K562 (cell line): ENCODE data around the gene HSD3B7. TPM values are rescaled to one million over a fixed set of nuclear protein-coding genes. Genes with fewer than 3 reads are reported as not detected.

Experiments used
- FOXA1 ChIP-seq: fragments of 450-650 bp; IDR thresholded peaks from 2 replicates; pipeline ENCODE4 v1.6.1; 2016; ENCODE audit warnings: mild to moderate bottlenecking, borderline replicate concordance
- GTF3C2 ChIP-seq: IDR thresholded peaks from 3 replicates; pipeline ENCODE4 v1.6.1; 2011; ENCODE audit warnings: borderline replicate concordance, mild to moderate bottlenecking, moderate library complexity; ENCODE audit not compliant: insufficient read length; ENCODE audit errors: extremely low read depth
- HDAC2 ChIP-seq: fragments of 450-650 bp; IDR thresholded peaks from 2 replicates; pipeline ENCODE4 v1.6.1; 2016; ENCODE audit warnings: mild to moderate bottlenecking
- NELFE ChIP-seq: IDR thresholded peaks from 2 replicates; pipeline ENCODE4 v1.6.1; 2011; ENCODE audit warnings: mild to moderate bottlenecking; ENCODE audit not compliant: insufficient read depth, insufficient read length
- NFIX ChIP-seq: fragments of 250-450 bp; sonication (Bioruptor Pico); IDR thresholded peaks from 2 replicates; pipeline ENCODE4 v1.4.0; 2020; ENCODE audit warnings: low read depth, mild to moderate bottlenecking, moderate library complexity
- NUFIP1 ChIP-seq: fragments of 450-650 bp; IDR thresholded peaks from 2 replicates; pipeline ENCODE4 v1.6.1; 2018; ENCODE audit not compliant: partially characterized antibody
- POU5F1 ChIP-seq: fragments of 150-350 bp; IDR thresholded peaks from 2 replicates; pipeline ENCODE4 v1.6.1; 2014; ENCODE audit warnings: borderline replicate concordance, low read length, low read depth, mild to moderate bottlenecking; ENCODE audit not compliant: partially characterized antibody
- RBM25 ChIP-seq: fragments of 200-400 bp; formaldehyde crosslinking; IDR thresholded peaks from 2 replicates; pipeline ENCODE4 v1.6.1; 2018; ENCODE audit warnings: low read length, low read depth, moderate library complexity; ENCODE audit not compliant: severe bottlenecking
- SETDB1 ChIP-seq: IDR thresholded peaks from one replicate; pipeline ENCODE4 v1.6.1; 2012; ENCODE audit warnings: low read length, control low read depth, inconsistent platforms
- TAF15 ChIP-seq: fragments of 200-400 bp; formaldehyde crosslinking; IDR thresholded peaks from 2 replicates; pipeline ENCODE4 v1.6.1; 2017; ENCODE audit warnings: mild to moderate bottlenecking, low read depth, low read length, moderate library complexity
- XRCC4 ChIP-seq: IDR thresholded peaks from one replicate; pipeline ENCODE4 v1.6.1; 2011; ENCODE audit not compliant: insufficient read depth, insufficient read length; ENCODE audit errors: extremely low read depth
- ZNF124 ChIP-seq: sonication (generic); formaldehyde crosslinking; IDR thresholded peaks from 2 replicates; pipeline ENCODE4 v1.8.1; 2022; ENCODE audit warnings: missing genetic modification reagents
- ZNF143 ChIP-seq: sonication (generic); formaldehyde crosslinking; IDR thresholded peaks from 2 replicates; pipeline ENCODE4 v1.9.0; 2022; ENCODE audit warnings: mild to moderate bottlenecking, missing genetic modification reagents
- ZSCAN32 ChIP-seq: fragments of 450-650 bp; formaldehyde crosslinking; IDR thresholded peaks from 2 replicates; pipeline ENCODE4 v1.4.0; 2020; ENCODE audit warnings: mild to moderate bottlenecking, moderate library complexity
- polyA plus RNA-seq, 8 experiments: library from polyadenylated mRNA; depleted of rRNA in 4 of 8; stranded (reverse) in 5 of 8; unstranded in 3 of 8; fragments of >200 nt; fragmentation: Nextera tagmentation in 2 of 8; fragmentation: Illumina TruSeq in 1 of 8; extraction: Ambion mirVana in 2 of 8; extraction: Trizol in 1 of 8; gene quantifications; 2 replicates each; pipeline versions ENCODE4 v1.2.1 to v1.2.3, GENCODE V29; 2011 to 2014; ENCODE audit warnings: inconsistent platforms in 1 of 8, missing spikeins in 1 of 8
- total RNA-seq, 7 experiments: library from RNA; depleted of rRNA in 6 of 7; stranded (reverse); fragments of >200 nt in 6 of 7; fragmentation: Illumina TruSeq in 2 of 7; extraction: Trizol in 2 of 7; gene quantifications; 2 replicates each; pipeline versions ENCODE4 v1.2.1 to v1.2.3, GENCODE V29; 2011 to 2021; ENCODE audit warnings: low replicate concordance in 1 of 7
- TF ChIP-seq, protein P1 (sequence below), 2 experiments: fragments of 450-650 bp; IDR thresholded peaks; 2 replicates each; pipeline ENCODE4 v1.6.1; 2018; ENCODE audit warnings: mild to moderate bottlenecking in 2 of 2, low read depth in 1 of 2; ENCODE audit not compliant: partially characterized antibody in 2 of 2
- TF ChIP-seq, protein P2 (sequence below), 2 experiments: IDR thresholded peaks in 1 of 2; conservative IDR thresholded peaks in 1 of 2; 2 replicates each; pipeline ENCODE4 v1.6.1; 2016; ENCODE audit warnings: low read depth in 2 of 2, mild to moderate bottlenecking in 1 of 2, missing compliant biosample characterization in 1 of 2, missing genetic modification characterization in 1 of 2, moderate library complexity in 1 of 2

The HSD3B7 gene
- total and polyA plus RNA-seq, 9 of the 15 experiments (the other 6 are each of a cell fraction or from before 2014, with no cell fraction given) = 5.4 to 49.1 (median 23.0) TPM

DNA sequence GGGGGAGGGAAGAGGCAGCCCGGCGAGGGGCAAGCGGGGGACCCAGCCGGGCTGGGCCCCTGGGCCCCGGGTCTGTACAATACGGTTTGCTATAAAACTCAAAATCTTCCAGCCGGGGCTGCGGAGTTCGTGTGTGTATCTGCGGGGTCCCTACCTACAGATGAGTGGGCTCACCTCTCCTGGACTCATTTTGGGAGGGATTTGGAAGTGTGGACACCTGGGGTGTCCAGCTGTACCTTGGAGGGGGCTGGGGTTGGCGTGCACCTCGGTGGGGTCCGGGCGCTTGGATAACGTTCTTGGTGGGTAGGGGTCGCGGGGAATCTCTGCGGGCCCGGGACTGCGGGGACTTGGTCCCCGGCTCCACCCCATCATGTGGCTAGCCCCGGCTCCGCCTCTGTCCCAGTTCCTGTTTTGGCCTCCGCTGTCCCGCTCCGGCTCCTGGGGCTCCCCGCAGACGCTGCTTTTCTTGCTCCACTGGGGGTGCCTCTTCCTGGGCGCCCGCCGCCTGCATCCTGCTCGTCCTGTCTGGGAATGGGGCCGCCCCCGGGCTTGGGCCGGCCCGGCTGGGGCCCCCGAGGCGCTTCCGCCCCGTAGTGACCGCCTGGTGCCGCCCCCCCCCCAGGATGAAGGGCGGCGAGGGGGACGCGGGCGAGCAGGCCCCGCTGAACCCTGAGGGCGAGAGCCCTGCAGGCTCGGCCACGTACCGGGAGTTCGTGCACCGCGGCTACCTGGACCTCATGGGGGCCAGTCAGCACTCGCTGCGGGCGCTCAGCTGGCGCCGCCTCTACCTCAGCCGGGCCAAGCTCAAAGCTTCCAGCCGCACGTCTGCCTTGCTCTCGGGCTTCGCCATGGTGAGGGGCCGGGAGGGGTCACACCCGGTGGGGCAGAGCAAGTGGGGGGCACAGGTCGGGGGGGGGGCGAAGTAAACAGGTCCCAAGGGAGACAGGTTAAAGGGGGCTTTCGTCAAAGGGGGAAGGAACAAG is 36.0 kb upstream of the HSD3B7 start, which contains the start of gene ORAI3 (continued):
- TF ChIP-seq FOXA1 (no peak), ZNF124 (no peak), ZSCAN32 (CRISPR knock-in tag) (no peak), POU5F1 (no peak), GTF3C2 (no peak), ZNF143 (CRISPR knock-in tag) (no peak), SETDB1 (no peak), NUFIP1 (no peak), NELFE (no peak), TAF15 (no peak), HDAC2 (peak; percentile 18; the same call in 1 of the 2 replicates), RBM25 (no peak), NFIX (CRISPR knock-in tag) (no peak), XRCC4 (no peak)
- TF ChIP-seq, protein P1, sequence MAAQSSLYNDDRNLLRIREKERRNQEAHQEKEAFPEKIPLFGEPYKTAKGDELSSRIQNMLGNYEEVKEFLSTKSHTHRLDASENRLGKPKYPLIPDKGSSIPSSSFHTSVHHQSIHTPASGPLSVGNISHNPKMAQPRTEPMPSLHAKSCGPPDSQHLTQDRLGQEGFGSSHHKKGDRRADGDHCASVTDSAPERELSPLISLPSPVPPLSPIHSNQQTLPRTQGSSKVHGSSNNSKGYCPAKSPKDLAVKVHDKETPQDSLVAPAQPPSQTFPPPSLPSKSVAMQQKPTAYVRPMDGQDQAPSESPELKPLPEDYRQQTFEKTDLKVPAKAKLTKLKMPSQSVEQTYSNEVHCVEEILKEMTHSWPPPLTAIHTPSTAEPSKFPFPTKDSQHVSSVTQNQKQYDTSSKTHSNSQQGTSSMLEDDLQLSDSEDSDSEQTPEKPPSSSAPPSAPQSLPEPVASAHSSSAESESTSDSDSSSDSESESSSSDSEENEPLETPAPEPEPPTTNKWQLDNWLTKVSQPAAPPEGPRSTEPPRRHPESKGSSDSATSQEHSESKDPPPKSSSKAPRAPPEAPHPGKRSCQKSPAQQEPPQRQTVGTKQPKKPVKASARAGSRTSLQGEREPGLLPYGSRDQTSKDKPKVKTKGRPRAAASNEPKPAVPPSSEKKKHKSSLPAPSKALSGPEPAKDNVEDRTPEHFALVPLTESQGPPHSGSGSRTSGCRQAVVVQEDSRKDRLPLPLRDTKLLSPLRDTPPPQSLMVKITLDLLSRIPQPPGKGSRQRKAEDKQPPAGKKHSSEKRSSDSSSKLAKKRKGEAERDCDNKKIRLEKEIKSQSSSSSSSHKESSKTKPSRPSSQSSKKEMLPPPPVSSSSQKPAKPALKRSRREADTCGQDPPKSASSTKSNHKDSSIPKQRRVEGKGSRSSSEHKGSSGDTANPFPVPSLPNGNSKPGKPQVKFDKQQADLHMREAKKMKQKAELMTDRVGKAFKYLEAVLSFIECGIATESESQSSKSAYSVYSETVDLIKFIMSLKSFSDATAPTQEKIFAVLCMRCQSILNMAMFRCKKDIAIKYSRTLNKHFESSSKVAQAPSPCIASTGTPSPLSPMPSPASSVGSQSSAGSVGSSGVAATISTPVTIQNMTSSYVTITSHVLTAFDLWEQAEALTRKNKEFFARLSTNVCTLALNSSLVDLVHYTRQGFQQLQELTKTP (IDR thresholded peaks at IDR 0.05; ENCODE audit: low read depth in 1 of 2, partially characterized antibody in 2 of 2) = no peak
- TF ChIP-seq, protein P2, sequence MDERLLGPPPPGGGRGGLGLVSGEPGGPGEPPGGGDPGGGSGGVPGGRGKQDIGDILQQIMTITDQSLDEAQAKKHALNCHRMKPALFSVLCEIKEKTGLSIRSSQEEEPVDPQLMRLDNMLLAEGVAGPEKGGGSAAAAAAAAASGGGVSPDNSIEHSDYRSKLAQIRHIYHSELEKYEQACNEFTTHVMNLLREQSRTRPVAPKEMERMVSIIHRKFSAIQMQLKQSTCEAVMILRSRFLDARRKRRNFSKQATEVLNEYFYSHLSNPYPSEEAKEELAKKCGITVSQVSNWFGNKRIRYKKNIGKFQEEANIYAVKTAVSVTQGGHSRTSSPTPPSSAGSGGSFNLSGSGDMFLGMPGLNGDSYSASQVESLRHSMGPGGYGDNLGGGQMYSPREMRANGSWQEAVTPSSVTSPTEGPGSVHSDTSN (CRISPR knock-in tag; IDR thresholded peaks at IDR 0.05; ENCODE audit: low read depth) = no peak
- TF ChIP-seq, protein P2 (tag; conservative IDR thresholded peaks at IDR 0.05; ENCODE audit: low read depth) = no peak
